Tibial nerve (tissue), 3 donors: Measurements from ENCODE around the gene TRPM8.
"Not testable (repeated sequence)": the region's sequence is repeated elsewhere in the genome, so short reads cannot be mapped to it uniquely, and the experiment has no call there.

Source experiments
- CTCF ChIP-seq, 5 experiments: fragments of 200-600 bp in 3 of 5; fragments of 450-650 bp in 2 of 5; sonication (generic) in 3 of 5; IDR thresholded peaks; one replicate each; pipeline ENCODE4 v1.5.1; 2016 to 2019; ENCODE audit warnings: antibody characterized with exemption in 5 of 5, mild to moderate bottlenecking in 3 of 5, moderate library complexity in 2 of 5
- POLR2A ChIP-seq, 2 donors: fragments of 450-650 bp; IDR thresholded peaks; one replicate each; pipeline ENCODE4 v1.6.1; 2017; ENCODE audit warnings: antibody characterized with exemption in 2 of 2, mild to moderate bottlenecking in 2 of 2, moderate library complexity in 2 of 2

DNA sequence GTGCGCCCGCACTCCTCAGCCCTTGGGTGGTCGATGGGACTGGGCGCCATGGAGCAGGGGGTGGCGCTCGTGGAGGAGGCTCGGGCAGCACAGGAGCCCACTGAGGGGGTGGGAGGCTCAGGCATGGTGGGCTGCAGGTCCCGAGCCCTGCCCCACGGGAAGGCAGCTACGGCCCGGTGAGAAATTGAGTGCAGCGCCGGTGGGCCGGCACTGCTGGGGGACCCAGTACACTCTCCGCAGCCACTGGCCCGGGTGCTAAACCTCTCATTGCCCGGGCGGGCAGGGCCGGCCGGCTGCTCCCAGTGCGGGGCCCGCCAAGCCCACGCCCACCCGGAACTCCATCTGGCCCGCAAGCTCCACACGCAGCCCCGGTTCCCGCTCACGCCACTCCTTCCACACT is 55.3 kb downstream of the TRPM8 start:
- TF ChIP-seq POLR2A, CTCF (IDR thresholded peaks at IDR 0.05): not testable (repeated sequence)
